GM18873 (cell line): Measurements from ENCODE around the gene LRRC1.

Experiments used
- ATAC-seq: cut with Tn5 transposase; IDR thresholded peaks from one replicate; pipeline ENCODE4 v1.9.1; 2021; ENCODE audit warnings: mild to moderate bottlenecking, moderate library complexity, moderate number of reproducible peaks; ENCODE audit not compliant: unreplicated experiment, low FRiP score

Gene LRRC1

GRCh38 chr6:53945765-53946407, 151.1 kb downstream of the LRRC1 start:
- no peak for ATAC-seq

- no peak for ATAC-seq
These were observed 153.0 kb downstream of the LRRC1 start for GRCh38 chr6:53947780-53948179.

GRCh38 chr6:53951383-53951782, 156.6 kb downstream of the LRRC1 start:
- no peak for ATAC-seq

GRCh38 chr6:53956068-53956711, 161.4 kb downstream of the LRRC1 start:
- peak; percentile 89 for ATAC-seq

GRCh38 chr6:53956804-53957203, 162.0 kb downstream of the LRRC1 start:
- ATAC-seq = no peak

GRCh38 chr6:53959717-53960116, 164.9 kb downstream of the LRRC1 start:
- ATAC-seq = no peak

- no peak for ATAC-seq
These were observed 165.5 kb downstream of the LRRC1 start for GRCh38 chr6:53960311-53960710.

- ATAC-seq = no peak
These were observed 167.0 kb downstream of the LRRC1 start for GRCh38 chr6:53961679-53962370.

- ATAC-seq = no peak
These were observed 167.8 kb downstream of the LRRC1 start for GRCh38 chr6:53962646-53963045.

GRCh38 chr6:53967415-53967814, 172.6 kb downstream of the LRRC1 start:
- no peak for ATAC-seq
